Stimulated activated CD4-positive, alpha-beta T cell treated with anti-CD3 and anti-CD28 coated beads, Interleukin-12 subunit alpha, Interleukin-12 subunit beta, amount 100 ng/mL, for 24 hours (primary cell): ENCODE measurements around the gene VOPP1.

Source experiments
- DNase-seq, 2 experiments: peaks; one replicate each; pipeline ENCODE4 v3.0.0-alpha.2; 2020; ENCODE audit warnings: low read depth in 2 of 2

The VOPP1 gene

GRCh38 chr7:55468495-55468894, 103.8 kb downstream of the VOPP1 start:
- no peak for DNase-seq

- DNase-seq: no peak
These were observed 105.2 kb downstream of the VOPP1 start for GRCh38 chr7:55467047-55467593.

- DNase-seq: no peak
These were observed 106.6 kb downstream of the VOPP1 start for GRCh38 chr7:55465691-55466090.

DNA sequence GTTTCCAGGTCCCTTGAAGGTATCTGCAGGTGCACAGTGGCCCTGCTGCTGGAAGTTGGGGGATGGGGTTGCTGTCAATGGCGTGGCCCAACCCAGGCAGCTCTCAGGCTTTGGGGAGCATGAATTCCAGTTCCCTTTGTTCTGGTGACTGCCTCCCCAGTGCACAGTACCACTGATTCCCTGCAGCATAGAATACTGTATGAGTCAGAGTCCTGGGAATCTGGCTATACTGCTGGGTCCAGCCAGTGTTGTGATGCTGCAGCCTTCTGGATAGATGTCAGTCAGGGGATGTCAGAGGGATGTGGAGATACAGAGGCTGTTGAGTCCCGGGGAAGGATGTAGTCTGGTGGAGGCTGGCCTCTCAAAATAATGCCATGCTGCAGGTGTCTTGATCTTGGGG, 107.9 kb downstream of the VOPP1 start:
- DNase-seq: no peak

DNA sequence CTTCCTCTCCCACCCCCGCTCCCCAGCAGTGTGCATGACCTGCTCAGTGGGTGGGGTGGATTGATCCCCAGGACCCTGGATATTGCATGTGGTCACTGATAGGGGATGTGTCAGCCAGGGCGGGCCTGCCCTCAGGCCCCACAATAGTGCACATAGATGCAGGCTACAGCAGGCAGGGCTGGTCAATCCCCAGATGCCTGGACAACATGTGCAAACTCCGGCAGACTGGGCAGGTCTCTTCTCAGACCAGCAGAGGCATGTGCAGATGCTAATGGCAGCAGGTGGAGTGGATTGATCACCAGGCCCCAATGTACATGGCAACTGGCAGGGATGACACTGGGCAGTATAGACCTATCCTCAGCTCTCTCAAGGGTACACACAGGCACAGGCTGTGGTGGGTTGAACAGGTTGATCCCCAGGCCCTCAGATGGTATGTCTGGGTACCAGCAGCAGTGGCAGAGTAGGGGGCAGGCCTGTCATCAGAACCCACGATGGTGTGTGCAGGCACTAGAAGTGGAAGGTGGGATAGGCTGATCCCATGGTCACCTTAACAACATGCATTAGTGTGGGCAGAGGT, 108.5 kb downstream of the VOPP1 start:
- DNase-seq: no peak

DNA sequence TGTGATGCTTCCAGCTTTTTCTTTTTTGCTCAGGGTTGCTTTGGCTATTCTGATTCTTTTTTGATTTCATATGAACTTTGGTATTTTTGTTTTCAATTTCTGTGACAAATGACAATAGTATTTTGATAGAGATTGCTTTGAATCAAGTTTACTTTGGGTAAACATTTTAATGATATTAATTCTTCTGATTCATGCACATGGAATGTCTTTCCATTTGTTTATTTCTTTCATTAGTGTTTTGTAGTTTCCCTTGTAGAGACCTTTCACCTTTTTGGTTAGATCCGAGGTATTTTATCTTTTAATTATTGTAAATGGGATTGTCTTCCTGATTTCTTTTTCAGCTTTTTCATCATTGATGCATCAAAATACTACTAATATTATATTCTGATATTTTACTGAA, 114.0 kb downstream of the VOPP1 start:
- DNase-seq: no peak

DNA sequence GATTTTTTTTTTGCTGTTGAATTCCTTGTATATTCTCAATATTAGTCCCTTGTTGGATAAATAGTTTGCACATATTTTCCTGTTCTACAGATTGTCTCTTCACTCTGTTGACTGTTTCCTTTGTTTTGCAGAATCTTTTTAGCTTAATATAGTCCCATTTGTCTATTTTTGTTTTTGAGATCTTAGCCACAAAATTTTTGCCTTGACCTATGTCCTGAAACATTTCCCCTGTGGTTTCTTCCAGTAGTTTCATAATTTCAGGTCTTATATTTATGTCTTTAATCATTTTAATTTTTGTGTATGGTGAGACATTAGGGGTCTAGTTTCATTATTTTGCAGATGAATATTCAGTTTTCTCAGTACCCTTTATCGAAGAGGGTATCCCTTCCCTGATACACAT, 114.5 kb downstream of the VOPP1 start:
- DNase-seq: no peak

DNA sequence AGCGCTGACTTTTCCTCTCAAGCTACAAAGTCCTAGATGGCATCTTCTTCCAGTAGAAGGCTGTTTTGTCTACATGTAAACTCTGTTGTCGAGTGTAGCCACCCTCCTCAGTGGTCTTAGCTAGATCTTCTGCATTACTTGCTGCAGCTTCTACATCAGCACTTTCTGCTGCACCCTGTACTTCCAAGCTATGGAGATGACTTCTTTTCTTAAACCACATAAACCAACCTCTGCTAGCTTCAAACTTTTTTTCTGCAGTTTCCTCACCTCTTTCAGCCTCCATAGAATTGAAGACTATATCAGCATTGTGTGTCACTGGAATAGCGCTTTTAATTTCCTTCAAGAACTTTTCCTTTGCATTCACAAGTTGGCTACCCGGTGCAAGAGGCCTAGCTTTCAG, 119.3 kb downstream of the VOPP1 start:
- no peak for DNase-seq

DNA sequence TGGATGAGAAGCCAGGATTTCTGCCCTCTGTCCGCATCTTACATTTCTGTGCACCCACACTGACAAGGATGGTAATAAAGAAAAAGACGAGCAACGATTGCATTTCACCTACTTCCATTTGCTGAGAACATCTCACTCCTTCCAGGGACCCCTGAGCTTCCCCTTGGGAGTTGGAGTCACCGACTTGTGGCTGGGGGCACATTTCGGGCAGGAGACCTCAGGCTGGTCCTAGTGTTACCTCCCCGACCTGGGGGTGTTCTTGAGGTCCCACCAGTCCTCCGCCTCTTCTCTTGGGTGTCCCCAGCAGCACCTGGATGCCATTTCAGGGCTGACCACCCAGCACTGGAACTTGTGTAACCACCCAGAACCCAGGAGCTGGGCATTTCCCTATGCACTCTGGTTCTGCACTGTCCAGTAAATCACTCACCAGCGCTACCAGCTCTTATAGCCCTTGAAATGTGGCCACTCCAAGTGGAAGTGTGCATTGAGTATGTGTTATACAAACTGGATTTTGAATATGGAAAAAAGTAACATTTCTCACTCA, 122.2 kb downstream of the VOPP1 start:
- DNase-seq: no peak

DNA sequence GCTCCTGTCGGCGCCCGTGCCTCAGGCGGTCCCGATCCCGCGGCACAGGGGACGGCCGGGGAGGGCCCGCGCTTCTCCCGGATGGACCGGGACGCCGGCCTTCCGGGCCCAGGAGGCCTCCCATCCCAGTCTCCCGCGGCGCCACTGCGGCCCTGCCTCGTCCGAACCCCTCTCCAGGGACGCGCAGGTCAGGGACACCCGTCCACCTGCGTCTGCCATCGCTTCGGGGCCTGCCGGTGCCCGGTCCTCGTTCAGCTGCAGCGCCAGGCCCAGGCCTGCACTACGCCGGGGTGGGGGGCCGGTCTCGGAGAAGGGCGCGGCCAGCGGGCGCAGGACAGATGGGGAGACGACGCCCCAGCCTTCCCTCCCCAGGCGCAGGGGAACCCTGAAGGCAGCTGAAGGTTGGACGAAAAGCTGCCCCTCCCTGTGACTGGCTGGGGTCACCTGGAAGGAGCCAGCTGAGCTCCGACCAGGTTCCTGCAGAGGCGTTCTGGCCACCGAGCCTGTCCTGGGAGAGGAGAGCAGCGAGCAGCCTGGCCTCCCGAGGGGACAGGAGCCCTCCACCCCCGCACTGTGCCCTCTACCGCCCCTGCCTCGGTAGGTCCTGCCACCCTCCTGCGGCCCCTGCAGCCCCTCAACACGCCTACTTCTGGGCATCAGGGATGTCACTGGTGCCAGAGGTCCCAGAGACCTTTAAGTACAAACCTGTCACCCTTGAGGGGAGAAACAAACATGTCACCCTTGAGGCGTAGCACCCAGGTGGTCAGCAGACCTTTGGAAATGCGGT, 122.9 kb downstream of the VOPP1 start:
- no peak for DNase-seq

- no peak for DNase-seq
These were observed 123.8 kb downstream of the VOPP1 start for GRCh38 chr7:55448526-55448925.

GRCh38 chr7:55444786-55445185, 127.5 kb downstream of the VOPP1 start:
- DNase-seq: no peak

DNA sequence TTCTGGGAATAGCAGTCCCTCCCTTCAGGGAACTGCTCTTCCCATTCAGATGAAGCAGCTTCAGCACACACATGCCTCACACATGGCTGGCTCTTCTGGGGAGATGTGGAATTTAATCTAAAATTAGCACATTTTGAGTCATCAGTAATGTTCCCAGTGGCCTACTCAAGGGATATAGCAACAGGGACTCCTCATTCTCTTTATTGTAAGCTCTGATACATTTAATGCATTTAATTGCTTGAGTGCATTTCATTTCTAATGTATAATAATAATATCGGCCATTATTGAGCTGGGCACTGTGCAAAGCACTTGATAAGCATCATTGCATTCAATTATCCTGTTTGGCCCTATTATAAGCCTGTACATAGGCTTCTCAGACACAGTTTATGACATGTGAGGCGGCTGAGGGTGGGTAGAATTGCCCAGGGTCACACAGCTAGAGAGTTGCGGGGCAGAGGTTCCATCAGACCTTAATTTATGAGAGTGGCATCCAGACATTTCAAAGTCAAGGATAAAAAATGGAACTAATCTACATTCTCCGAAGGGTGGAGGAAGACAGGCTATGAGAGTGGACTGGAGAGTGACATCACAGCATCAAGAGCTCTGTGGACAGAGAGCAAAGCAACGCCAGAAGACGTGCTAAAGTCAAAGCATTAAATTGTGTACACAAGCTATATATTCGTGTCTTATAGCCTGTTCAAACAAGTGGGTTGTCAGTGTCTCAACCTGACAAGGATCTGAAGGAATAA, 130.4 kb downstream of the VOPP1 start:
- no peak for DNase-seq

DNA sequence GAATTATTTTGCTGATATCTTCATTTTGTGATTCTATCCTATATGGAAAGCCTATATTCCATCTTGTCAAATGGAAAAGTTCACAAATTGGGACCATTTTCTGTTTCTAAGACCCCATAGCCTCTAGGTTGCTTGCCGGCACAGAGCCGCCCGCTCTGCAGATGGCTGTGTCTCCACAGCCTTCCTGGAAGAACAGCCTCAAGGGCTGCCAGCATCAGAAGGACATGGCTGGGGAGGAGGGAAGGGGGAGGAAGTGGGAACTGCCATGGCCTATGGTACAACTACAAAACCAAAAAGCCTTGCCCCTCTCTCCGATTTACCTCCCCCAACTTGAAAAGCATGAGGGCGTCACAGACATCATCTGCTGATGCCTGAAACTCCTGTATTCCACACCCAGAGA, 131.3 kb downstream of the VOPP1 start:
- no peak for DNase-seq

- no peak for DNase-seq
These were observed 132.1 kb downstream of the VOPP1 start for GRCh38 chr7:55440040-55440690.

GRCh38 chr7:55439627-55440026, 132.7 kb downstream of the VOPP1 start:
- DNase-seq: no peak

DNA sequence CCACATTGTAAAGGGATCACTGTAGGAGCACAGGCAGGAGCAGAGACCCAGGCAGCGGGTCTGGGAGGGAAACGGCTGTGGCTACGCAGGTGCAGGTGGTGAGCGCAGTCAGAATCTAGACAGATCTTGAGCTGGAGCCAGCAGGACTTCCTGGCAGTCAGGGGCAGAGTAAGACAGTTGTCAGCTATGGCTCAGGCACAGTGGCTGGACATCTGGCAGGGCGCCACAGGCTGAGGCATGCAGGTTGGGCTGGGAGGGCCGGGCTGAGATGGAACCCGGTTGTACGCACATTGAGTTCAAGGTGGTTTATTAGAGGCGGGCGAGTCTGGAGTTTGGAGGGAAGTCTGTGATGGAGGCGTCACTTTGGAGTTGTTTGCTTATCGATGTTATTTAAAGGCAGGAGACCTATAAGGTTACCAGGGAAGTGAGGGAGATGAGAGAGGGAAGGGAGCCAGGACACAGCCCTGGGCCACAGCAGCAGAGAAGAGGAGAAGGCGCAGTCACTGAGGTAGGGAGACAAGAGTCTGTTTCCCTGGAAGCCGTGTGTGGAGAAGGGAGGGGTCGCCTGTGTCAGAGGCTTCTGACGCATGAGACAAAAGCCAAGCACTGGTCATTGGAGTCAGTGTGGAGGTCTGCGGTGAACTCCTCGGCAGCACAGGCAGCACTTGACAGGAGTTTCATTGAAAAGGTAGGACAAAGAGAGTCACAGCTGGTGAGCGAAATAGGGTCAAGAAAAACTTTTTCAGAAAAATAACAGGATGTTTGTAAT, 133.4 kb downstream of the VOPP1 start:
- no peak for DNase-seq

DNA sequence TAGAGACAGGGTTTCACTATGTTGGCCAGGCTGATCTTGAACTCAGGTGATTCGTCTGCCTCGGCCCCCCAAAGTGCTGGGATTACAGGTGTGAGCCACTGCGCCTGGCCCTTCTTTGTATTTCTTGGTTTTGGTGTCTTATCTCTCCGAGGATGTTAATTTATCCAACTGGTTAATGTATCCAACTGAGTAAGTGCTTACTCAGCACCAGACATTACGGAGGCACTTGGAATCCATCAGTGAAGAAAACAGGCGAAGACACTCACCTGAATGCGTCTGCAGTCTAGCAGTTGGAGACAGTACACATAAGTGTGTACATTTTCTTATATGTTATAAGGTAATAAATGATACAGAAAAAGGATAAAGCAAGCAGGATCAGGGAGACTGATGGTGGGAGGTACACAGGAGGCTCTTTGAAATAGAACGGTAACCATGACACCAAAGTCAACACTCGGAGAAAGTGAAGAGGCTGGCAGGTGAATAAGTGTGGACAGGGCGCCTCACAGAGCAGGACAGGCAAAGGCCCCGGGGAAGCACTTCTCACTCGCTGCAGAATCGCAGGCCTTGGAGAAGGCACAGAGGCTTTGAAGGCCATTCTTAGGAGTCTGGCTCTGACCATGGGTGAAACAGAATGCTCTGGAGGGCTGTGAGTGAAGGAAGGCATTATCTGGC, 134.1 kb downstream of the VOPP1 start:
- no peak for DNase-seq

GRCh38 chr7:55437375-55437774, 134.9 kb downstream of the VOPP1 start:
- no peak for DNase-seq

GRCh38 chr7:55436457-55436856, 135.8 kb downstream of the VOPP1 start:
- DNase-seq: no peak

- DNase-seq: no peak
These were observed 136.8 kb downstream of the VOPP1 start for GRCh38 chr7:55435466-55435865.
